GM21423 (cell line): ENCODE results near the gene GAB1.

Experiments used
- ATAC-seq: cut with Tn5 transposase; IDR thresholded peaks from one replicate; pipeline ENCODE4 v1.9.1; 2021; ENCODE audit warnings: mild to moderate bottlenecking, moderate library complexity; ENCODE audit not compliant: unreplicated experiment

The GAB1 gene

GRCh38 chr4:143336781-143337599 lies at the start of gene GAB1:
Gene GAB1 (plus strand): TSS chr4:143336876. CDS start chr4:143337189, 313 bp downstream.
- peak; percentile 70 for ATAC-seq

- no peak for ATAC-seq
Measured at GRCh38 chr4:143287572-143287923, 49.1 kb upstream of the GAB1 start.

GRCh38 chr4:143288171-143288570 lies 48.5 kb upstream of the GAB1 start:
- ATAC-seq = no peak

- ATAC-seq = no peak
Measured at GRCh38 chr4:143289370-143289769, 47.3 kb upstream of the GAB1 start.

DNA sequence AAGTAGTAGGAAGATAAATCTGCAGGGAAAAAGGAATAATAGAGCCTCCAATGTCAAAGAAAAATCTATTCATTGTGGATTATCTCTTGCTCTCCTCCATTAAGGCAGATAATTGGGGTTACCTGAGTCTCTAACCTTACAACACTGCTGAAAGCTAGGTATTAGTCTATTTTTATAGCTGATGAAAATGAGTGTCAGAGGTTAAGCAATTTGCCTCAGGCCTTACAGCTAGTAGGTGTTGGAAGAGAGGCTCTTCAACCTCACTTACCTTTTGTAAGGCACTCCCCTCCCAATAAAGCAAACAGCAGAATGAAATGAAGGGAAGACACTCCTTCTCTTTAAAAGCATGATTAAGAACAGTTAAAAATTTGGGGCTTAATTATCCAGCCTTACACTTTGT lies 45.4 kb upstream of the GAB1 start:
- no peak for ATAC-seq

GRCh38 chr4:143292858-143293257 lies 43.8 kb upstream of the GAB1 start:
- no peak for ATAC-seq

GRCh38 chr4:143294310-143294709 lies 42.4 kb upstream of the GAB1 start:
- ATAC-seq = no peak

DNA sequence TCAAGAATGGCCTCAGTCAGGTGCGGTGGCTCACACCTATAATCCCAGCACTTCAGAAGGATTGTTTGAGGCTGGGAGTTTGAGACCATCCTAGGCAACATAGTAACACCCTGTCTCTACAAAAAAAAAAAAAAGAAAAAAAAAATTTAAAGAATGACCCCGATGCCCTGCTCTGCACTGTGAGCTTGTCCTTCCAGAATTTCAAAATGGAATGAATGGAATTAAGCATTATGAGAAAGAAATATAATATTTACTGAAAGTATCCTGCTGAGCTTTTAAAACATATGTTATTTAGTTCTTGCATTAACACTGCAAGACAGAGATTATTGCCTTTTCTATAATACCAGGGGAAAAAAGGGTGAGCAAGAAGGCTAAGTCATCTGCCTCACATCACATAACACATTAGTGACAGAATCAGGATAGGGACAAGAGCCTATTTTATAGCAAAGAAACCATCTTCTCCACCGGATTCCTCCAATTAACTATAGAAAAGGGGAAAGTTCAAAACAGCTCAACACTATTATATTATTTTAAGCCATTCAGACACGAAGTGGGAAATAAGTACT lies 41.9 kb upstream of the GAB1 start:
- ATAC-seq = no peak

DNA sequence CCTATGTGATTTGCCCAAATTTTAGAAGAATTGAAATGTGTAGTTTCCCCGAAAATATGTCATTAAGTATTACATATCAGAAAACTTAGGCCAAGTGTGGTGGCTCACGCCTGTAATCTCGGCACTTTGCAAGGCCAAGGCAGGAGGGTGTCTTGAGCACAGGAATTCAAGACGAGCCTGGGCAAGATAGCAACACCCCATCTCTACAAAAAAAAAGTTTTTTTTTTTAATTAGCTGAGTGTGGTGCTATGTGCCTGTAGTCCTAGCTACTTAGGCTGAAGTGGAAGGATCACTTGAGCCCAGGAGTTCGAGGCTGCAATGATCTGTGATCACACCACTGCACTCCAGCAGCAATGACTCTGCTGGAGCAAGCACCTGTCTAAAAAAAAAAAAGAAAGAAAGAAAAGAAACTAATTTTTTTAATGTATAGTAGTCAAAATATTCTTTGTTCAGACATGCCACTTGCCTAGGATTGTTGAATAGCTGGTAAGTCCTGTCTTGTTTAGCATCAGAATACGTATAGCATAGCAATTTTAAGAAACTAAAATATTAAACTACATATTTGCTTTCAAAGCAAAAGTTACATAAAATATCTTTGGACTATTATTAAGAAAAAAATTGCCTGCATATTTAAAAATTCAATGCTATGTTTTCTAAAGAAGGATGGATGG lies 40.1 kb upstream of the GAB1 start:
- ATAC-seq = no peak

GRCh38 chr4:143300860-143301259 lies 35.8 kb upstream of the GAB1 start:
- no peak for ATAC-seq

GRCh38 chr4:143302536-143302935 lies 34.1 kb upstream of the GAB1 start:
- no peak for ATAC-seq

DNA sequence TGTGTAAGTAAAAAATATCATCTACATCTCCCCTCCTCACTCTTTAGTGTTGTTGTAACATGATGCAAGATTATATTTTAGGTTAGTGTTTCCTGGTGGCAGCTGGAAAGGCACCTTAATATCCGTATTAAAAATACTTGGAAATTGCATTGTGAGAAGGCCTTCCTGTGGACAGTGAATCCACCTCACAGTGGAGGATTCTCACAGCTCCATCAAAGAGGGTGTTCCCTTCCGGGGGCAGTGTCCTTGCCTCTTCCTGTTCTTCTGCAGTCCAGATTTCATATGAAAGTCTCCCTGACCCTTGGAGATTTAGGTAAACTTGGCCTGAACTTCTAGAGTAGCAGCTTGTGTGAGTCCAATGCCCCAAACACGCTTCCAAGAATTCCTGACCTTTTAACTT lies 29.9 kb upstream of the GAB1 start:
- ATAC-seq = no peak

DNA sequence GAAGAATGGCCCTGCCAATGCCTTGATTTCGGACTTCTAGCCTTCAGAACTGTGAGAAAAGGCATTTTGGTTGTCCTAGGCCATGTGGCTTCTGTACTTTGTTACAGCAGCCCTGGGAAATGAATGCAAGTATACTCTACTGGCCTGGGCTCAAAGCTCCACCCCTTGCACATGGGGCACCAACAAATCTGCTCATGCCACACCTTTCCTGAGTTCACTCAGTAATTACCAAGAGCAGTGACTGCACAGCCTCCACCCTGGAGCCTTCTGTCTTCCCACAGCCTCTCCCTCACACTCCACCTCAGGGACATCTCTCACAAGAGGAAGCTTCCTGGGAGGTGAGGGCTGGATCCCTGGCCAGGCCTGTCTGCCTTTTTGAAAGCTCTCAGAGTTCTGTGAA lies 29.1 kb upstream of the GAB1 start:
- no peak for ATAC-seq

GRCh38 chr4:143308377-143308776 lies 28.3 kb upstream of the GAB1 start:
- no peak for ATAC-seq

DNA sequence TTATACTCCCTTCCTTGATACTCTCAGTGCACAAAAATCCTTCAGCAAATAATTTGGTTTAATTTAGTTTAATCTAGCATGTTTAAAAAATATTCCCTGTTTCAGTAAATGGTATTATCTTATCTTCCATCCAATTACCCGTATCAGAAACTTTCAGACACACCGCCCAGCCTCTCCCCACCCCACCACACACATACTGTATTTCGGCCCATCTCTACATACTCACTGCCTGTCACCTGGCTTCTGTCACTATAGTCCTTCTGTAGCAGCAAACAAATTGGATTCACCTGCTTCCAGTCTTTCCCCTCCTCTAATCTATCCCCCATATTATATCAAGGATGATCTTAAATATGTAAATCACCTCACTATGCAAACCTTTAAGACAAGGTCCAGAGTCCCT lies 24.8 kb upstream of the GAB1 start:
- ATAC-seq = no peak

- no peak for ATAC-seq
Measured at GRCh38 chr4:143313521-143313920, 23.2 kb upstream of the GAB1 start.

DNA sequence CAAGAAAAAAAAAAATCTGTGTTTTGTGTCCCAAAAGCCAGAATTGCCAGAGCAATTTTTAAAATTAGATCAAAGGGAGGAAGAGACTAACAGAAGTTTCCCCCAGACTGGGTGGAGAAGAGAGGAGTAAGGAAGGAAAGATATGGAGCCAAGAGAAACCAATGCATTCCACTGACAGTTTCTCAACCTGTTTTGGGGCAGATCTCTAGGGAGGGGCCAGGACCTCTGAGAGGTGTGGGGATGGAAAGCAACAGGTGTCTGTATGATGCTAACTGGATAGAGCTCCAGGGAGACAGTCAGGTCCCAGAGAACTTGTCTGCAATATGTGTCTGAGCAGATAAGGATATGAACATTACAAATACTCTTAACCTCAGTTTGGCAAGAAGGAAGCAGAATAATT lies 22.7 kb upstream of the GAB1 start:
- no peak for ATAC-seq

- no peak for ATAC-seq
Measured at GRCh38 chr4:143320113-143320512, 16.6 kb upstream of the GAB1 start.

- no peak for ATAC-seq
Measured at GRCh38 chr4:143326735-143327134, 9.9 kb upstream of the GAB1 start.

- ATAC-seq = no peak
Measured at GRCh38 chr4:143329985-143330384, 6.7 kb upstream of the GAB1 start.

GRCh38 chr4:143335979-143336780 lies 496 bp upstream of the GAB1 start:
- peak; percentile 48 for ATAC-seq
